CD4-positive, alpha-beta T cell treated with Interleukin-17A for 1 hour (primary cell): ENCODE results near the gene ZNF555.

Experiments used
- DNase-seq: peaks from one replicate; pipeline ENCODE4 v3.0.0-alpha.2; 2020

Gene ZNF555

GRCh38 chr19:2827022-2827421 is 14.3 kb upstream of the ZNF555 start:
- DNase-seq = no peak

- DNase-seq = no peak
These were observed 13.3 kb upstream of the ZNF555 start for GRCh38 chr19:2827840-2828489.

GRCh38 chr19:2834294-2834871 is 6.9 kb upstream of the ZNF555 start:
- no peak for DNase-seq

GRCh38 chr19:2837430-2837829 is 3.8 kb upstream of the ZNF555 start:
- no peak for DNase-seq

GRCh38 chr19:2841855-2842574 is 740 bp downstream of the ZNF555 start:
- no peak for DNase-seq

GRCh38 chr19:2845107-2845506 is 3.8 kb downstream of the ZNF555 start:
- DNase-seq = no peak

- no peak for DNase-seq
These were observed 5.1 kb downstream of the ZNF555 start for GRCh38 chr19:2846180-2846894.

- no peak for DNase-seq
These were observed 6.2 kb downstream of the ZNF555 start for GRCh38 chr19:2847507-2847906.

GRCh38 chr19:2848616-2849015 is 7.3 kb downstream of the ZNF555 start:
- no peak for DNase-seq

- DNase-seq = no peak
These were observed 9.1 kb downstream of the ZNF555 start for GRCh38 chr19:2850256-2850925.

- no peak for DNase-seq
These were observed 11.3 kb downstream of the ZNF555 start for GRCh38 chr19:2852598-2852997.

- DNase-seq = no peak
These were observed 11.8 kb downstream of the ZNF555 start for GRCh38 chr19:2853015-2853606.

- DNase-seq = no peak
These were observed 13.6 kb downstream of the ZNF555 start for GRCh38 chr19:2854849-2855248.

- DNase-seq = peak; percentile 64
These were observed 15.3 kb downstream of the ZNF555 start for GRCh38 chr19:2856457-2857050.

GRCh38 chr19:2858864-2859263 is 17.6 kb downstream of the ZNF555 start:
- no peak for DNase-seq

- no peak for DNase-seq
These were observed 22.5 kb downstream of the ZNF555 start for GRCh38 chr19:2863816-2864215.

- no peak for DNase-seq
These were observed 24.2 kb downstream of the ZNF555 start for GRCh38 chr19:2865334-2866100.

- no peak for DNase-seq
These were observed 25.3 kb downstream of the ZNF555 start for GRCh38 chr19:2866495-2867024.

GRCh38 chr19:2867025-2867991 is 26.0 kb downstream of the ZNF555 start, which contains the start of gene ZNF556:
Gene ZNF556, plus strand, starts transcription at chr19:2867335. Its CDS starts 87 bp downstream, at chr19:2867422.
- no peak for DNase-seq

GRCh38 chr19:2869618-2870017 is 28.3 kb downstream of the ZNF555 start:
- DNase-seq = no peak
